HG02981 (cell line): ENCODE measurements around the gene PRUNE2.
"Not testable (repeated sequence)": the region's sequence is repeated elsewhere in the genome, so short reads cannot be mapped to it uniquely, and the experiment has no call there.

Experiments
- ATAC-seq: cut with Tn5 transposase; IDR thresholded peaks from one replicate; pipeline ENCODE4 v1.9.1; 2021; ENCODE audit warnings: mild to moderate bottlenecking, moderate library complexity; ENCODE audit not compliant: unreplicated experiment

PRUNE2 gene

GRCh38 chr9:76605321-76605900 is 300.5 kb downstream of the PRUNE2 start:
- peak; percentile 78 for ATAC-seq

GRCh38 chr9:76603931-76604570 is 301.9 kb downstream of the PRUNE2 start:
- no peak for ATAC-seq

- no peak for ATAC-seq
Measured at GRCh38 chr9:76603448-76603895, 302.4 kb downstream of the PRUNE2 start.

- ATAC-seq, result no peak
Measured at GRCh38 chr9:76602199-76602598, 303.7 kb downstream of the PRUNE2 start.

- ATAC-seq, result no peak
Measured at GRCh38 chr9:76600007-76600615, 305.8 kb downstream of the PRUNE2 start.

GRCh38 chr9:76598981-76599380 is 306.9 kb downstream of the PRUNE2 start:
- ATAC-seq, result no peak

GRCh38 chr9:76595645-76596044 is 310.3 kb downstream of the PRUNE2 start:
- no peak for ATAC-seq

- ATAC-seq, result no peak
Measured at GRCh38 chr9:76594764-76595424, 311.0 kb downstream of the PRUNE2 start.

GRCh38 chr9:76593961-76594735 is 311.8 kb downstream of the PRUNE2 start:
- not testable (repeated sequence) for ATAC-seq

- ATAC-seq, result no peak
Measured at GRCh38 chr9:76592974-76593347, 313.0 kb downstream of the PRUNE2 start.

GRCh38 chr9:76592091-76592973 is 313.6 kb downstream of the PRUNE2 start:
- ATAC-seq, result no peak

- ATAC-seq, result no peak
Measured at GRCh38 chr9:76591256-76591950, 314.5 kb downstream of the PRUNE2 start.

GRCh38 chr9:76588316-76588715 is 317.6 kb downstream of the PRUNE2 start:
- no peak for ATAC-seq

- ATAC-seq, result no peak
Measured at GRCh38 chr9:76586390-76587314, 319.3 kb downstream of the PRUNE2 start.

- no peak for ATAC-seq
Measured at GRCh38 chr9:76585487-76586389, 320.2 kb downstream of the PRUNE2 start.

GRCh38 chr9:76583256-76583655 is 322.7 kb downstream of the PRUNE2 start:
- ATAC-seq, result no peak

GRCh38 chr9:76581731-76582130 is 324.2 kb downstream of the PRUNE2 start:
- no peak for ATAC-seq
